ENCODE data around the gene FHL2.
A peak's percentile ranks its signal among the peaks of the same experiment; 100 is the strongest.

The FHL2 gene

DNA sequence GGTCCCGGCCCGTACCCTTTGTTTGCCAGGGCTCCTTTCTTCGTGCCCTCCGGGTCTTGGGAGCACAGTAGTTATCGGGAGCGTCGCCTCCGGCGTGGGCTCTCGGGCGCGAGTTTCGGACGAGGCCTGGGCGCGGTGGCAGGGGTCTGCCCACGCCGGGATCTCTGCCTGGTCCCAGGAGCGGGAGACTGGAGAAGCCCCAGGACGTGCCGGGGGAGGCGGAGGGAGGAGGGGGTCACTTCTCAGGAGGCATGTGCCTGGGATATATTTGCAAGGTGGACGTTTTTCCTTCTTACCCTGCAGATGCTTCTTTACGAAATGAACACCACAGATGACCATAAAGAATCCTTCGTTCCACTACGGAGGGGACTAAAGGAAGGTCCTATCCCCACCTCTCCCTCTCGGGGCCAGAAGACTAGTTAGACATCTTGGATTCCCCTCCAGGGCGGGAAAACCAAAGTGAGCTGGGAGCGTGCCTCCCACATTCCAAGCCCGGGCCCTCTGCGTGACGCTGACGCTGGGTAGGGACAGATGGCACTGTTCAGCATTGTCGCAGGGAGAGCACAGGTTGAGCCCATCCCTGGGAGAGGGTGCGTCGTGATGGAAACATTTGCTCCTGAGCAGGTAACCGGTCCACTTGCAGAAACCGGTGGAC is 483 bp upstream of the FHL2 start:
- no peak for DNase-seq (ENCODE audit: low spot score in 2 of 2)
- Histone ChIP-seq H3K4me1 (peaks cover 5% of the 10 kb centered on the region), H3K9me3 (no peaks in the 10 kb centered on the region), H3K36me3 (replicated peaks) (peaks cover 6% of the 10 kb centered on the region; the same call in 1 of the 2 replicates), H3K27me3 (ENCODE audit: low read depth) (no peaks in the 10 kb centered on the region), H3K4me3 (peak overlapping the region; percentile 93)
- in situ Hi-C loops (cut with MboI; ENCODE audit: low sequenced_read_pairs) = no loop called here

- Histone ChIP-seq H3K27me3 (ENCODE audit: low read depth) (no peaks in the 10 kb centered on the region), H3K36me3 (replicated peaks) (peaks cover 6% of the 10 kb centered on the region; the same call in 1 of the 2 replicates), H3K4me3 (peak overlapping the region; percentile 93), H3K4me1 (peaks cover 5% of the 10 kb centered on the region), H3K9me3 (no peaks in the 10 kb centered on the region)
- peak in 1 of 2 experiments; percentile 24 for DNase-seq (ENCODE audit: low spot score in 2 of 2)
- in situ Hi-C loops (cut with MboI; ENCODE audit: low sequenced_read_pairs) = no loop called here
Observed at GRCh38 chr2:105397953-105398335, 907 bp downstream of the FHL2 start.

DNA sequence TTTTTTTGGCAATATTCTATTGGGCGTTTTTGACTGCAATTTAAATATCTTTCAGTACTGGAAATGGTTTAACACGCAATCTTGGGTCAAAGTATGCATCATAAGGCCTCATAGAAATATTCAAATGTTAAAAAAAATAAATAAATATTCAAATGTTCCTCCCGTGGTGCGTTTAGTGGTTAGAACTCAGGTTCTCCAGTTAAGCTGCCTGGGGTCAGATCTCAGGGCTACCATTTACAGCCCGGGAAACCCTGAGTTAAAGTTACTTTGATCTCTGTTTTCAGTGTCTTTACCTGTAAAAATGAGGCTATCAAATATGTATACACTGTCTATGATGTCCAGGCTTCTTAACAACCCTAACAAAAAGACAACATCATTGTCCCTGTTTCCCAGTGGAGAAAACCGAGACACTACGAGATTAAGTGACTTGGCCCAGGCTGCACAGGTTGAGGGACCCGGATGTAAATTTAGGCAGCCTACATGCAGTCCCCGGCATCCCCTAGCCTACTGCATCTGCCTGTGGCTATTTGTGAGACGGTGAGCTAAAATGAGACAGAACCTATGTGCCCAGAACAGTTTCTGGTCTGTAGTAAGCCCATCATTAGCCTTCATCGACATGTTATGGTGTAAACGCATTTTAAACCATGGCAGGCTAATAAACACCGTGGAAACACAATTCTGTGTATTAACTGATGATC is 1.7 kb downstream of the FHL2 start:
- Histone ChIP-seq H3K4me1 (peaks cover 5% of the 10 kb centered on the region), H3K36me3 (replicated peaks) (peaks cover 6% of the 10 kb centered on the region; the same call in 1 of the 2 replicates), H3K4me3 (peak overlapping the region; percentile 93), H3K9me3 (no peaks in the 10 kb centered on the region), H3K27me3 (ENCODE audit: low read depth) (no peaks in the 10 kb centered on the region)
- peak; percentile 42 to 69 for DNase-seq (ENCODE audit: low spot score in 2 of 2)
- in situ Hi-C loops (cut with MboI; ENCODE audit: low sequenced_read_pairs) = no loop called here

GRCh38 chr2:105396254-105397024 is 2.4 kb downstream of the FHL2 start:
- Histone ChIP-seq H3K4me3 (peak overlapping the region; percentile 93; the same call in 1 of the 2 replicates), H3K36me3 (replicated peaks) (peaks cover 6% of the 10 kb centered on the region; the same call in 1 of the 2 replicates), H3K27me3 (ENCODE audit: low read depth) (no peaks in the 10 kb centered on the region), H3K9me3 (no peaks in the 10 kb centered on the region), H3K4me1 (peaks cover 5% of the 10 kb centered on the region)
- DNase-seq (ENCODE audit: low spot score in 2 of 2) = peak; percentile 55 to 67
- in situ Hi-C loops (cut with MboI; ENCODE audit: low sequenced_read_pairs) = no loop called here

- in situ Hi-C loops (cut with MboI; ENCODE audit: low sequenced_read_pairs) = no loop called here
- Histone ChIP-seq H3K4me1 (peaks cover 5% of the 10 kb centered on the region), H3K27me3 (ENCODE audit: low read depth) (no peaks in the 10 kb centered on the region), H3K36me3 (replicated peaks) (peaks cover 6% of the 10 kb centered on the region; the same call in 1 of the 2 replicates), H3K9me3 (no peaks in the 10 kb centered on the region), H3K4me3 (no peak overlapping the region)
- no peak for DNase-seq (ENCODE audit: low spot score in 2 of 2)
Observed at GRCh38 chr2:105395691-105396090, 3.2 kb downstream of the FHL2 start.

- Histone ChIP-seq H3K27me3 (ENCODE audit: low read depth) (no peaks in the 10 kb centered on the region), H3K36me3 (replicated peaks) (peaks cover 6% of the 10 kb centered on the region; the same call in 1 of the 2 replicates), H3K9me3 (no peaks in the 10 kb centered on the region), H3K4me3 (no peak overlapping the region), H3K4me1 (peaks cover 5% of the 10 kb centered on the region)
- no peak for DNase-seq (ENCODE audit: low spot score in 2 of 2)
- in situ Hi-C loops (cut with MboI; ENCODE audit: low sequenced_read_pairs) = no loop called here
Observed at GRCh38 chr2:105394951-105395611, 3.8 kb downstream of the FHL2 start.

DNA sequence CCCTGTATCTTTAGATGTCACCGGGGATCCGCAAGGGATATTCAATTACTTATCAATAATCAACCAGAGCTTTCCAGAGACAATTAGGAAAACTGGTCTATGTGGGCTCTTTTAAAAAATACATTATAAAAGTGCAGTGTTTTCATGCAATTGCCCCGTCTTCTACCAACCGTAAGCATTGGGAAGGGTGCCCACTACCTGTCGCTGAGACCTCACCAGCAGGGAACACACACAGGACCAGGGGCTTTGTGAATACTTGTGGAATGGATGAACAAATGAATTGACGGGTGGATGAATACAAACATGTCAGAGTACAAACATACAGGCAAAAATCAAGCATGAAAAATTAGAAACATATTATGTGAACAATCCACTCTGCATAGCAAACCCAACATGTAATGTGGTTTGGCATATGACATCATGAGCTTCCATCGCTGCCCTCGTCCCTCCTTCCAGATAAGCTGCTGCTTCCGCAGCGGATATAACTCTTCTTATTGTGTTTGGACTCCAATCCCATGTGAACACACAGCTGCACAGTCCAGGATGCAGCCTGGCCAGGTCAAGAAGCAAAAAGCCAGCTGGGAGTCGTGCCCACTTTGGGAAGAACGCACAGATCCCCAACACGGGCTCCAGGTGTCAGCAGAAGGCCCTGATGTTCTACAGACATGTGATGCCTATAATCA is 5.3 kb downstream of the FHL2 start:
- peaks cover 6% of the 10 kb centered on the region; the same call in 1 of the 2 replicates for H3K36me3 ChIP-seq (replicated peaks)
- no peaks in the 10 kb centered on the region for H3K27me3 ChIP-seq (ENCODE audit: low read depth)
- no peak overlapping the region for H3K4me3 ChIP-seq
- peaks cover 5% of the 10 kb centered on the region for H3K4me1 ChIP-seq
- no peaks in the 10 kb centered on the region for H3K9me3 ChIP-seq
- in situ Hi-C loops (cut with MboI; ENCODE audit: low sequenced_read_pairs) = no loop called here
- no peak for DNase-seq (ENCODE audit: low spot score in 2 of 2)

- no peak for DNase-seq (ENCODE audit: low spot score in 2 of 2)
- peaks cover 12% of the 10 kb centered on the region for H3K36me3 ChIP-seq (replicated peaks)
- no peak overlapping the region for H3K4me3 ChIP-seq
- H3K4me1 ChIP-seq = peaks cover under 1% of the 10 kb centered on the region
- H3K27me3 ChIP-seq (ENCODE audit: low read depth) = no peaks in the 10 kb centered on the region
- in situ Hi-C loops (cut with MboI; ENCODE audit: low sequenced_read_pairs) = no loop called here
- no peaks in the 10 kb centered on the region for H3K9me3 ChIP-seq
Observed at GRCh38 chr2:105391763-105392662, 6.8 kb downstream of the FHL2 start.

DNA sequence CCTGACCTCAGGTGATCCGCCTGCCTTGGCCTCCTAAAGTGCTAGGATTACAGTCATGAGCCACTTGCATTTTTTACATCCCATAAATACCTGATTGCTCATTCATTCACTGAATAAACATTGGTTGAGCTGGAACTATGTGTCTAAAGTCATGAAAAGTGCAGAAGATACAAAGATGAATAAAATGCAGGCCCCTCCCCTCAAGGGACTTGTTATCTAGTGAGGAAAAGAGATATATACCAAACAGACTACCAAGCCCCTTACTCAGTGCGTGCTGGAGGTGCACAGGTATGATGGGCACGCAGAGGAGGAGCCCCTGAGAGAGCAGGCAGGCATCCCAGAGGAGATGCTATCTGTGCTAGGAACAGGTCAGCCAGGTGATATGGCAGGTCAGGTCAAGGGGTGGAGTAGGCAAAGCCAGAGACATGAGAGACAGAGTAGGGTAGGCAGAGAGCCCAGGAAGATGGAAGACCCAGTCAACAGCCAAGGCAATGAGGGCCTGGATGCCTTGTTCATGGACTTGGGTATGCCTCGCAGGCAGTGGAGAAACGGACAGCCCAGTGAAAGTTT is 7.7 kb downstream of the FHL2 start:
- DNase-seq (ENCODE audit: low spot score in 2 of 2) = no peak
- H3K9me3 ChIP-seq = no peaks in the 10 kb centered on the region
- H3K27me3 ChIP-seq (ENCODE audit: low read depth) = no peaks in the 10 kb centered on the region
- no peak overlapping the region for H3K4me3 ChIP-seq
- H3K36me3 ChIP-seq (replicated peaks) = peaks cover 14% of the 10 kb centered on the region
- no peaks in the 10 kb centered on the region for H3K4me1 ChIP-seq
- in situ Hi-C loops (cut with MboI; ENCODE audit: low sequenced_read_pairs) = no loop called here

- Histone ChIP-seq H3K9me3 (no peaks in the 10 kb centered on the region), H3K4me1 (no peaks in the 10 kb centered on the region), H3K36me3 (replicated peaks) (peaks cover 16% of the 10 kb centered on the region), H3K4me3 (no peak overlapping the region), H3K27me3 (ENCODE audit: low read depth) (no peaks in the 10 kb centered on the region)
- no peak for DNase-seq (ENCODE audit: low spot score in 2 of 2)
- in situ Hi-C loops (cut with MboI; ENCODE audit: low sequenced_read_pairs) = no loop called here
Observed at GRCh38 chr2:105390454-105390853, 8.4 kb downstream of the FHL2 start.

DNA sequence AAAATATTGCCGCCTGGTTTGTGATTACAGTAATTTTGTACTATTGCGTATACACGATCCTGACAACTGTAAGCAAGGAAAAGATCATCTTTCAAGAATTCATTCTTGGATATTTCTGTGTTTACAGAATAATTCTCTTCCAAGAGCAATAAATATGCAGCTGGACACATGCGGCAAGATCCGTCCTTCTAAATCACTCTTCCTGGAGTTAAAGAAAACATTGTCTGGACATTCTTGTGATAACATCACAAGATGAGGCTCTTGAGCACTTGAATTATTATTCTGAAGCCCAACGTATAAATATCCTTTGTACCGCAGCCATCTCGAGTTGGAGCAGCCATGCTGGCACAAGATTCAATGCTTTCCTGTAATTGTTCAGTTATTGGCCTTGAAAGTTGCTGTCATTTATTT is 9.9 kb downstream of the FHL2 start:
- DNase-seq (ENCODE audit: low spot score in 2 of 2) = no peak
- Histone ChIP-seq H3K9me3 (no peaks in the 10 kb centered on the region), H3K27me3 (ENCODE audit: low read depth) (no peaks in the 10 kb centered on the region), H3K4me1 (no peaks in the 10 kb centered on the region), H3K36me3 (replicated peaks) (peaks cover 30% of the 10 kb centered on the region), H3K4me3 (no peak overlapping the region)
- in situ Hi-C loops (cut with MboI; ENCODE audit: low sequenced_read_pairs) = no loop called here

DNA sequence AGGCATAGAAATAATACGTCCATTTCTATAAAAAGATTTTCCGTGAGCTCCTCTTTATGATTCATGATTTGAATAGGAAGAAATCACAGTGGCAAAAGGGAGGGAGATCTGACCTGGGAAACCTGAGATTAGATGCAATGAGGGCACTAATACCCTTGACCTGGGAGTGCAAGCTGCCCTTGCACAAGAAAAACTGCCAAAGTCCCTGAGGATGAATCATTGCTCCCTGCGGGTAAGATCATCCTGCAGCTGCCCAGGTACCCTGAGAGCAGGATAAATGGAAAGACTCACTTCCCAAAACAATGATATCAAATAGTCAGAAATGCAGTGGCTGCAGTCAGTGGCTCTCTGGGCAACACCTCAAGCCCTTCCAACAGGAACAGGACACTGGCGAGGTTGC is 11.6 kb downstream of the FHL2 start:
- peaks cover 42% of the 10 kb centered on the region for H3K36me3 ChIP-seq (replicated peaks)
- H3K4me3 ChIP-seq = no peak overlapping the region
- no peak for DNase-seq (ENCODE audit: low spot score in 2 of 2)
- H3K9me3 ChIP-seq = no peaks in the 10 kb centered on the region
- in situ Hi-C loops (cut with MboI; ENCODE audit: low sequenced_read_pairs) = no loop called here
- no peaks in the 10 kb centered on the region for H3K4me1 ChIP-seq
- no peaks in the 10 kb centered on the region for H3K27me3 ChIP-seq (ENCODE audit: low read depth)
